Tibial nerve (tissue), 4 donors: Measurements from ENCODE around the gene RPL18. TPM values are rescaled to one million over a fixed set of nuclear protein-coding genes. Genes with fewer than 3 reads are reported as not detected.
"Not testable (repeated sequence)": the region's sequence is repeated elsewhere in the genome, so short reads cannot be mapped to it uniquely, and the experiment has no call there.

Source experiments
- DNase-seq, 2 donors: peaks; one replicate each; pipeline ENCODE4 v3.0.0-alpha.2; 2019; ENCODE audit warnings: low spot score in 2 of 2
- H3K27ac ChIP-seq, 4 donors: fragments of 200-600 bp; sonication (generic) in 3 of 4; one replicate each; pipeline ENCODE4 v1.5.1; 2017 to 2019; ENCODE audit warnings: mild to moderate bottlenecking in 1 of 4
- H3K27me3 ChIP-seq, 2 donors: fragments of 200-600 bp; sonication (generic) in 1 of 2; one replicate each; pipeline versions ENCODE4 v1.5.1 to v1.6.0; 2017 to 2019
- H3K36me3 ChIP-seq, 3 donors: fragments of 200-600 bp; sonication (generic); one replicate each; pipeline ENCODE4 v1.5.1; 2018 to 2019
- H3K4me1 ChIP-seq, 4 donors: fragments of 200-600 bp; sonication (generic) in 3 of 4; one replicate each; pipeline ENCODE4 v1.5.1; 2017 to 2019
- H3K4me3 ChIP-seq, 4 donors: fragments of 200-600 bp; sonication (generic) in 3 of 4; one replicate each; pipeline ENCODE4 v1.5.1; 2017 to 2019; ENCODE audit warnings: mild to moderate bottlenecking in 1 of 4, moderate library complexity in 1 of 4
- H3K9me3 ChIP-seq, 4 donors: fragments of 200-600 bp; sonication (generic) in 3 of 4; one replicate each; pipeline ENCODE4 v1.5.1; 2017 to 2019
- EP300 ChIP-seq, 2 donors: sonication (generic); formaldehyde crosslinking; IDR thresholded peaks; one replicate each; pipeline ENCODE4 v1.6.1; 2017; ENCODE audit warnings: antibody characterized with exemption in 2 of 2, mild to moderate bottlenecking in 1 of 2
- POLR2A ChIP-seq, 2 donors: fragments of 450-650 bp; IDR thresholded peaks; one replicate each; pipeline ENCODE4 v1.6.1; 2017; ENCODE audit warnings: antibody characterized with exemption in 2 of 2, mild to moderate bottlenecking in 2 of 2, moderate library complexity in 2 of 2
- WGBS, 2 donors: methylation state at CpG; one replicate each; pipeline ENCODE4 v1.1.5; 2018; 5-methylcytosine and 5-hydroxymethylcytosine counted together
- total RNA-seq, 4 donors: library from RNA; depleted of rRNA; stranded (reverse); fragments of >200 nt; gene quantifications; one replicate each; pipeline ENCODE4 v1.1.0, GENCODE V29; 2016
- TF ChIP-seq, protein P1 (sequence below), 5 experiments: fragments of 200-600 bp in 3 of 5; fragments of 450-650 bp in 2 of 5; sonication (generic) in 3 of 5; IDR thresholded peaks; one replicate each; pipeline ENCODE4 v1.5.1; 2016 to 2019; ENCODE audit warnings: antibody characterized with exemption in 5 of 5, mild to moderate bottlenecking in 3 of 5, moderate library complexity in 2 of 5

RPL18 gene
- total RNA-seq, 4 donors from 2014 or later: 2,253 to 3,141 (median 2,490) TPM

DNA sequence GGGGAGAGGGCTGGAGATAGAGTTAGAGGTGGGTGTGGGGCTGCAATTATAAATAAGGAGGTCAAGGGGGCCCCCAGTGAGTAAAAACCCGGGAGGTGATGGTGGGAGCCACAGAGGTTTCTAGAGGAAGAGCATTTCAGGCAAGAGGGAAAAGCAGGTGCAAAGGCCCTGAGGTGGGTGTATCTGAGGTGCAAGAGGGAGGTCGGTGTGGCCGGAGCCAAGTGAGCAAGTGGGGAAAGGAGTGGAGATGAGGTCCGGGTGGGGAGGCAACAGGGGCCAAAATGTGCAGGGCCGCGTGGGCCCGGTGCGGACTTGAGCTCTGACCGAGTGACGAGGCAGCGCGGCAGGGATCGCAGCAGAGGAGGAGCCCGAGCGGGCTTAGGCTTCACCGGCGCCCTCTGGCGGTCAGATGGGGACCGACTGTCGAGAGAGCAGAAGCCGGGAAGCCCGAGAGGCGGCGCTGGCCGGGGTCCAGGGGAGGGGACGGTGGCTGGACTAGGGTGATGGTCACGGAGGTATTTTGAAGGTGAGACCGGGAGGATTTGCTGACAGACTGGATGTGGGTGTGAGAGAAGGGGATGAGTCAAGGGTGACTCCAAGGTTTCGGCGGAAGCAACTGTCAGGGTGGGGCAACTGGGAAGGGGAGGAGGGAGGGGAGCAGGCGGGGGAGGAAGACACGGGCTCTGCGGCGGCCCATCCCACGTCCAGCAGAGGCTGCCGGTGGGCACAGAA, 30.1 kb downstream of the RPL18 start:
- Histone ChIP-seq H3K27ac (no peak overlapping the region), H3K9me3 (no peaks in the 10 kb centered on the region), H3K36me3 (no peaks in the 10 kb centered on the region), H3K4me3 (peak overlapping the region in 3 of 4 donors; percentile 18 to 48 (median 48)), H3K27me3 (no peaks in the 10 kb centered on the region), H3K4me1 (peaks cover 0 to 14% (median 1%) of the 10 kb centered on the region in 4 donors)
- WGBS, 2 donors: 5 to 7% methylated on average over 32 to 35 of the region's 36 CpGs
- TF ChIP-seq EP300 (IDR thresholded peaks at IDR 0.05) (peak in 1 of 2 donors; percentile 16), POLR2A (IDR thresholded peaks at IDR 0.05) (no peak)
- TF ChIP-seq, protein P1, sequence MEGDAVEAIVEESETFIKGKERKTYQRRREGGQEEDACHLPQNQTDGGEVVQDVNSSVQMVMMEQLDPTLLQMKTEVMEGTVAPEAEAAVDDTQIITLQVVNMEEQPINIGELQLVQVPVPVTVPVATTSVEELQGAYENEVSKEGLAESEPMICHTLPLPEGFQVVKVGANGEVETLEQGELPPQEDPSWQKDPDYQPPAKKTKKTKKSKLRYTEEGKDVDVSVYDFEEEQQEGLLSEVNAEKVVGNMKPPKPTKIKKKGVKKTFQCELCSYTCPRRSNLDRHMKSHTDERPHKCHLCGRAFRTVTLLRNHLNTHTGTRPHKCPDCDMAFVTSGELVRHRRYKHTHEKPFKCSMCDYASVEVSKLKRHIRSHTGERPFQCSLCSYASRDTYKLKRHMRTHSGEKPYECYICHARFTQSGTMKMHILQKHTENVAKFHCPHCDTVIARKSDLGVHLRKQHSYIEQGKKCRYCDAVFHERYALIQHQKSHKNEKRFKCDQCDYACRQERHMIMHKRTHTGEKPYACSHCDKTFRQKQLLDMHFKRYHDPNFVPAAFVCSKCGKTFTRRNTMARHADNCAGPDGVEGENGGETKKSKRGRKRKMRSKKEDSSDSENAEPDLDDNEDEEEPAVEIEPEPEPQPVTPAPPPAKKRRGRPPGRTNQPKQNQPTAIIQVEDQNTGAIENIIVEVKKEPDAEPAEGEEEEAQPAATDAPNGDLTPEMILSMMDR (IDR thresholded peaks at IDR 0.05): peak; percentile 83 to 93 (median 88)
- DNase-seq: peak; percentile 75 to 90

- 86 to 94% methylated on average over 3 of the region's 3 CpGs for WGBS, 2 donors
- H3K4me3 ChIP-seq: no peak overlapping the region
- H3K9me3 ChIP-seq: no peaks in the 10 kb centered on the region
- no peaks in the 10 kb centered on the region for H3K27me3 ChIP-seq
- TF ChIP-seq, protein P1 (IDR thresholded peaks at IDR 0.05): no peak
- no peak for TF ChIP-seq POLR2A (IDR thresholded peaks at IDR 0.05)
- H3K27ac ChIP-seq: no peak overlapping the region
- peaks cover 0 to 15% (median 2%) of the 10 kb centered on the region in 4 donors for H3K4me1 ChIP-seq
- DNase-seq: no peak
- no peaks in the 10 kb centered on the region for H3K36me3 ChIP-seq
Measured at GRCh38 chr19:48587387-48587786, 31.6 kb downstream of the RPL18 start.

GRCh38 chr19:48582168-48582567, 36.8 kb downstream of the RPL18 start:
- 79 to 82% methylated on average over 2 of the region's 2 CpGs for WGBS, 2 donors
- Histone ChIP-seq H3K4me3 (no peak overlapping the region), H3K27me3 (no peaks in the 10 kb centered on the region), H3K4me1 (peaks cover 0 to 5% (median 2%) of the 10 kb centered on the region in 4 donors), H3K27ac (no peak overlapping the region), H3K36me3 (no peaks in the 10 kb centered on the region), H3K9me3 (no peaks in the 10 kb centered on the region)
- TF ChIP-seq, protein P1 (IDR thresholded peaks at IDR 0.05): no peak
- no peak for TF ChIP-seq EP300 (IDR thresholded peaks at IDR 0.05)
- TF ChIP-seq POLR2A (IDR thresholded peaks at IDR 0.05): no peak
- DNase-seq: no peak

GRCh38 chr19:48578891-48579290, 40.1 kb downstream of the RPL18 start:
- 25 to 30% methylated on average over 3 of the region's 3 CpGs for WGBS, 2 donors
- no peak for DNase-seq
- Histone ChIP-seq H3K27me3 (no peaks in the 10 kb centered on the region), H3K4me1 (peaks cover 0 to 2% (median under 1%) of the 10 kb centered on the region in 4 donors), H3K36me3 (no peaks in the 10 kb centered on the region), H3K4me3 (no peak overlapping the region), H3K9me3 (no peaks in the 10 kb centered on the region), H3K27ac (no peak overlapping the region)
- TF ChIP-seq, protein P1 (IDR thresholded peaks at IDR 0.05): no peak
- TF ChIP-seq EP300 (IDR thresholded peaks at IDR 0.05): no peak
- no peak for TF ChIP-seq POLR2A (IDR thresholded peaks at IDR 0.05)

GRCh38 chr19:48577908-48578307, 41.1 kb downstream of the RPL18 start:
- not testable (repeated sequence) for H3K4me1 ChIP-seq, H3K27ac ChIP-seq, H3K27me3 ChIP-seq, DNase-seq, H3K4me3 ChIP-seq, H3K9me3 ChIP-seq, H3K36me3 ChIP-seq
- 93 to 98% methylated on average over 7 of the region's 7 CpGs for WGBS, 2 donors
